GM21619 (cell line): Measurements from ENCODE around the gene PSAPL1.

Source experiments
- ATAC-seq: cut with Tn5 transposase; IDR thresholded peaks from one replicate; pipeline ENCODE4 v1.9.1; 2021; ENCODE audit not compliant: unreplicated experiment

Gene PSAPL1

GRCh38 chr4:7431696-7432530, 2.8 kb downstream of the PSAPL1 start:
- ATAC-seq: no peak

- no peak for ATAC-seq
These were observed 3.6 kb downstream of the PSAPL1 start for GRCh38 chr4:7430965-7431695.

- no peak for ATAC-seq
These were observed 4.3 kb downstream of the PSAPL1 start for GRCh38 chr4:7430368-7430964.

- ATAC-seq: no peak
These were observed 5.1 kb downstream of the PSAPL1 start for GRCh38 chr4:7429601-7430078.

- ATAC-seq: no peak
These were observed 5.7 kb downstream of the PSAPL1 start for GRCh38 chr4:7429069-7429416.

- no peak for ATAC-seq
These were observed 6.3 kb downstream of the PSAPL1 start for GRCh38 chr4:7428261-7429068.

- ATAC-seq: no peak
These were observed 6.9 kb downstream of the PSAPL1 start for GRCh38 chr4:7427831-7428260.

- ATAC-seq: no peak
These were observed 7.4 kb downstream of the PSAPL1 start for GRCh38 chr4:7427361-7427760.

GRCh38 chr4:7426525-7427171, 8.1 kb downstream of the PSAPL1 start:
- no peak for ATAC-seq

GRCh38 chr4:7425591-7426468, 8.9 kb downstream of the PSAPL1 start:
- ATAC-seq: no peak

- no peak for ATAC-seq
These were observed 9.6 kb downstream of the PSAPL1 start for GRCh38 chr4:7425124-7425523.

GRCh38 chr4:7424553-7425111, 10.1 kb downstream of the PSAPL1 start:
- ATAC-seq: no peak

GRCh38 chr4:7423801-7424552, 10.8 kb downstream of the PSAPL1 start:
- ATAC-seq: no peak

- ATAC-seq: no peak
These were observed 11.3 kb downstream of the PSAPL1 start for GRCh38 chr4:7423391-7423790.

- no peak for ATAC-seq
These were observed 11.9 kb downstream of the PSAPL1 start for GRCh38 chr4:7422898-7423180.

GRCh38 chr4:7422151-7422897, 12.4 kb downstream of the PSAPL1 start:
- no peak for ATAC-seq

- ATAC-seq: no peak
These were observed 13.2 kb downstream of the PSAPL1 start for GRCh38 chr4:7421356-7422150.
